H1 (cell line): ENCODE data around the gene B4GALNT3. TPM values are rescaled to one million over a fixed set of nuclear protein-coding genes. Genes with fewer than 3 reads are reported as not detected.

Experiments
- CHD2 ChIP-seq: IDR thresholded peaks from 2 replicates; pipeline ENCODE4 v1.6.1; 2012; ENCODE audit warnings: low read length, improper control_type of control experiment
- FOSL1 ChIP-seq: IDR thresholded peaks from 2 replicates; pipeline ENCODE4 v1.6.1; 2011; ENCODE audit warnings: mild to moderate bottlenecking, low read depth, low read length, moderate library complexity; ENCODE audit not compliant: insufficient read depth
- PHF8 ChIP-seq: fragments of 200-600 bp; sonication (generic); conservative IDR thresholded peaks from 2 replicates; pipeline ENCODE4 v1.7.1; 2012; ENCODE audit warnings: low read depth, mild to moderate bottlenecking, inconsistent platforms, low read length, moderate library complexity
- SAP30 ChIP-seq: fragments of 300-600 bp; sonication (generic); IDR thresholded peaks from 2 replicates; pipeline ENCODE4 v1.7.1; 2012; ENCODE audit warnings: low read length, moderate library complexity, mild to moderate bottlenecking, inconsistent platforms; ENCODE audit not compliant: insufficient read depth, insufficient replicate concordance
- polyA plus RNA-seq, 7 experiments: library from polyadenylated mRNA; depleted of rRNA in 3 of 7; stranded (reverse) in 5 of 7; unstranded in 2 of 7; fragments of >200 nt in 5 of 7; fragments of 200-250 nt in 2 of 7; gene quantifications; 1 replicate in 5 of 7; 2 replicates in 1 of 7; 4 replicates in 1 of 7; pipeline versions ENCODE4 v1.2.1 to v1.2.3, GENCODE V29; 2011 to 2013; ENCODE audit warnings: missing spikeins in 2 of 7, mixed read lengths in 2 of 7
- total RNA-seq: library from RNA; stranded (reverse); fragmentation: NEBNext Ultra II Directional; extraction: Animal tissue kit (Norgen Biotek cat#: 25700); gene quantifications from 2 replicates; pipeline ENCODE4 v1.2.1, GENCODE V29; 2021

Gene B4GALNT3
- total and polyA plus RNA-seq, 2 of the 8 experiments (the other 6 are each of a cell fraction or from before 2014, with no cell fraction given): 12.5 to 20.3 TPM

DNA sequence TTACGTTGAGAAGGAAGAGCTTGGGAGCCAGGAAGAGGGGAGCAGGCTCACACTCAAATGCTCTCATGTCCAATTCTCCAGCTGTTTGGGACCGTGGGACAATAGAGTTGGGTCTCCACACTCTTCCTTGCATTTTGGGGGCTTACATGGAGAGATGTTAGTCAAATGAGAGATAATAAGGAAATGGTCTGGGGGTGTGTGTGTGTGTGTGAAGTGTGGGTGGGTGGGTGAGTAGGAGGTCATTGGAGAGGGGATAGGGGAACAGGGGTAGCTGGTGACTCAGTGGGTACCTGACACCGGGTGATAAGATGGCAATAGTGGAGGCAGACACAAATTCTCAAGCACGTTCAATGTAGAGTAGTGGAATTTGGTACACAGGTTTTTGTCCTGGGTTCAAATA is 68.0 kb downstream of the B4GALNT3 start (continued):
- TF ChIP-seq CHD2 (no peak), PHF8 (no peak), FOSL1 (no peak), SAP30 (no peak)
